ENCODE data around the gene SSBP3. TPM values are rescaled to one million over a fixed set of nuclear protein-coding genes. Genes with fewer than 3 reads are reported as not detected.

Gene SSBP3
- polyA plus RNA-seq, 1 of the 3 experiments (the other 2 are of a cell fraction) = 26.2 TPM

- Histone ChIP-seq H3K9me3 (no peaks in the 10 kb centered on the region), H3K9me2 (no peaks in the 10 kb centered on the region), H2AFZ (ENCODE audit: low read depth) (no peak overlapping the region), H3K27ac (ENCODE audit: low read depth in 2 of 2, low read length in 1 of 2) (no peak overlapping the region), H4K20me1 (ENCODE audit: insufficient read depth) (no peaks in the 10 kb centered on the region), H3K27me3 (ENCODE audit: insufficient read depth) (no peaks in the 10 kb centered on the region), H3K4me2 (no peak overlapping the region), H3K79me2 (ENCODE audit: insufficient read depth) (no peaks in the 10 kb centered on the region), H3K4me1 (ENCODE audit: control insufficient read depth in 1 of 2, insufficient read depth in 2 of 2, low read depth in 1 of 2, low read length in 1 of 2) (peaks cover 29 to 41% of the 10 kb centered on the region in 2 experiments; a peak in 3 of 4 replicates), H3K36me3 (replicated peaks in 1 of 2; ENCODE audit: control insufficient read depth in 1 of 2, insufficient read depth in 2 of 2, low read length in 1 of 2) (peaks cover 0 to 7% of the 10 kb centered on the region in 2 experiments), H3K9ac (no peak overlapping the region), H3K4me3 (ENCODE audit: low read depth in 2 of 2, low read length in 1 of 2) (no peak overlapping the region), H3F3A (replicated peaks; ENCODE audit: insufficient read depth) (peaks cover 15% of the 10 kb centered on the region)
- no peak for DNase-seq
- ChIA-PET CTCF (no interaction called here), POLR2A (interaction anchor here (1.3 kb wide), 1 partner anchor 157 kb away, joined by 3 read pairs; no protein-coding TSS in a partner anchor)
- no peak for TF ChIP-seq YY1 (IDR thresholded peaks at IDR 0.05; ENCODE audit: low read depth)
- TF ChIP-seq JUND (IDR thresholded peaks at IDR 0.05) = peak; percentile 34; the same call in 1 of the 2 replicates
- peak; percentile 49 for TF ChIP-seq PBX3 (IDR thresholded peaks at IDR 0.05)
- WGBS (ENCODE audit: low lambda C conversion rate) = 86% methylated on average over 9 of the region's 9 CpGs
Observed at GRCh38 chr1:54249819-54250435, 156.3 kb downstream of the SSBP3 start.

- Histone ChIP-seq H3K9ac (no peak overlapping the region), H3K36me3 (replicated peaks in 1 of 2; ENCODE audit: control insufficient read depth in 1 of 2, insufficient read depth in 2 of 2, low read length in 1 of 2) (peaks cover 0 to 7% of the 10 kb centered on the region in 2 experiments), H4K20me1 (ENCODE audit: insufficient read depth) (no peaks in the 10 kb centered on the region), H3K4me3 (ENCODE audit: low read depth in 2 of 2, low read length in 1 of 2) (no peak overlapping the region), H2AFZ (ENCODE audit: low read depth) (no peak overlapping the region), H3K27me3 (ENCODE audit: insufficient read depth) (no peaks in the 10 kb centered on the region), H3K9me2 (no peaks in the 10 kb centered on the region), H3K27ac (ENCODE audit: low read depth in 2 of 2, low read length in 1 of 2) (peak overlapping the region in 1 of 2 experiments; percentile 13; a peak in 1 of 4 replicates), H3K9me3 (no peaks in the 10 kb centered on the region), H3K79me2 (ENCODE audit: insufficient read depth) (no peaks in the 10 kb centered on the region), H3F3A (replicated peaks; ENCODE audit: insufficient read depth) (peaks cover 12% of the 10 kb centered on the region), H3K4me1 (ENCODE audit: control insufficient read depth in 1 of 2, insufficient read depth in 2 of 2, low read depth in 1 of 2, low read length in 1 of 2) (peaks cover 21 to 41% of the 10 kb centered on the region in 2 experiments; a peak in 3 of 4 replicates), H3K4me2 (no peak overlapping the region)
- ChIA-PET CTCF (interaction anchor here (1.7 kb wide), 1 partner anchor 12 kb away, joined by 4 read pairs; no protein-coding TSS in a partner anchor), POLR2A (no interaction called here)
- no peak for DNase-seq
- TF ChIP-seq SMC3 (IDR thresholded peaks at IDR 0.05; ENCODE audit: low read depth, low read length) (no peak), REST (IDR thresholded peaks at IDR 0.05; ENCODE audit: low read depth, low read length) (no peak), GATA2 (CRISPR knock-in tag; IDR thresholded peaks at IDR 0.05) (no peak), MXI1 (IDR thresholded peaks at IDR 0.05; ENCODE audit: low read depth, low read length) (no peak), ZBTB33 (IDR thresholded peaks at IDR 0.05; ENCODE audit: borderline replicate concordance, low read depth) (no peak), NFIC (IDR thresholded peaks at IDR 0.05; ENCODE audit: borderline replicate concordance) (no peak), RAD21 (IDR thresholded peaks at IDR 0.05; ENCODE audit: low read length) (no peak), MEF2A (IDR thresholded peaks at IDR 0.05; ENCODE audit: borderline replicate concordance, low read depth) (no peak), TCF12 (IDR thresholded peaks at IDR 0.05) (no peak), EZH2phosphoT487 (IDR thresholded peaks at IDR 0.05; ENCODE audit: borderline replicate concordance, low read depth) (no peak), FOSL2 (IDR thresholded peaks at IDR 0.05; ENCODE audit: borderline replicate concordance, low read depth) (no peak), USF1 (IDR thresholded peaks at IDR 0.05; ENCODE audit: borderline replicate concordance, low read depth) (no peak)
- WGBS (ENCODE audit: low lambda C conversion rate) = 85% methylated on average over 3 of the region's 4 CpGs
Observed at GRCh38 chr1:54248966-54249365, 157.2 kb downstream of the SSBP3 start.
